ENCODE measurements around the gene TSNAX.

The TSNAX gene

GRCh38 chr1:231611111-231611510 is 82.6 kb downstream of the TSNAX start:
- DNase-seq = no peak
- no peak overlapping the region for H3K4me3 Mint-ChIP-seq
- H3K36me3 Mint-ChIP-seq (ENCODE audit: low read depth) = no peaks in the 10 kb centered on the region
- no peaks in the 10 kb centered on the region for H3K4me1 Mint-ChIP-seq
- no peak overlapping the region for H3K27ac Mint-ChIP-seq
- no peak for TF ChIP-seq CTCF (IDR thresholded peaks at IDR 0.05)
- H3K9me3 Mint-ChIP-seq = peaks cover 19% of the 10 kb centered on the region
- peaks cover 71% of the 10 kb centered on the region for H3K27me3 Mint-ChIP-seq (ENCODE audit: low read depth, poor library complexity)

GRCh38 chr1:231611851-231612250 is 83.4 kb downstream of the TSNAX start:
- Mint-ChIP-seq H3K36me3 (ENCODE audit: low read depth) (no peaks in the 10 kb centered on the region), H3K4me3 (no peak overlapping the region), H3K27ac (no peak overlapping the region), H3K4me1 (no peaks in the 10 kb centered on the region), H3K9me3 (peaks cover 19% of the 10 kb centered on the region), H3K27me3 (ENCODE audit: low read depth, poor library complexity) (peaks cover 68% of the 10 kb centered on the region)
- TF ChIP-seq CTCF (IDR thresholded peaks at IDR 0.05) = no peak
- no peak for DNase-seq

- Mint-ChIP-seq H3K27me3 (ENCODE audit: low read depth, poor library complexity) (peaks cover 69% of the 10 kb centered on the region), H3K36me3 (ENCODE audit: low read depth) (no peaks in the 10 kb centered on the region), H3K9me3 (peaks cover 19% of the 10 kb centered on the region), H3K27ac (no peak overlapping the region), H3K4me1 (no peaks in the 10 kb centered on the region), H3K4me3 (no peak overlapping the region)
- DNase-seq = no peak
- no peak for TF ChIP-seq CTCF (IDR thresholded peaks at IDR 0.05)
Observed at GRCh38 chr1:231612393-231613089, 84.1 kb downstream of the TSNAX start.

- no peak for DNase-seq
- TF ChIP-seq CTCF (IDR thresholded peaks at IDR 0.05) = no peak
- H3K27ac Mint-ChIP-seq = no peak overlapping the region
- peaks cover 9% of the 10 kb centered on the region for H3K9me3 Mint-ChIP-seq
- peaks cover 71% of the 10 kb centered on the region for H3K27me3 Mint-ChIP-seq (ENCODE audit: low read depth, poor library complexity)
- H3K4me3 Mint-ChIP-seq = no peak overlapping the region
- H3K36me3 Mint-ChIP-seq (ENCODE audit: low read depth) = no peaks in the 10 kb centered on the region
- no peaks in the 10 kb centered on the region for H3K4me1 Mint-ChIP-seq
Observed at GRCh38 chr1:231613419-231614349, 85.2 kb downstream of the TSNAX start.

Measured in nephron progenitor cell (in vitro differentiated cells).